HG03575 (cell line): Measurements from ENCODE around the gene RICTOR.
"Not testable (repeated sequence)": the region's sequence is repeated elsewhere in the genome, so short reads cannot be mapped to it uniquely, and the experiment has no call there.

ENCODE experiments used
- ATAC-seq: cut with Tn5 transposase; IDR thresholded peaks from one replicate; pipeline ENCODE4 v1.9.1; 2021; ENCODE audit not compliant: unreplicated experiment, insufficient number of reproducible peaks, low FRiP score; ENCODE audit errors: extremely low read depth

RICTOR gene

DNA sequence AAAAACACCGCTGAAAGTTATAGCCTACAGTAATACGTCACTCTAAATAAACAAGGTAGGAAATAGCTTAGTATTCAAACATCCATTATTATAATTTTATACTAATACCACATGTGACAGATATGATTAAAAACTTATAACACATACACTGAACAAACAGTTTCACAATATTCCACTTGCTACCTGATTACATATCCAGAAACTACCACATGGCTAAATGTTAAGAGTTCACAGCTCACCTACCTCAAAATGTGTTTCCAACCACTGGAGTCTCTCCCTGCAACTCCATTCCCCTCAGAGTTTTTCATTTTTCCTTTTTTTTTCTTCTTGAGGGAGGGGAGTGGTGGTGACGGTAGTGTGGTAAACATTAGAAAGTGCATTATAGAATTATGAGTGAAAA is 12.1 kb downstream of the RICTOR start:
- no peak for ATAC-seq

DNA sequence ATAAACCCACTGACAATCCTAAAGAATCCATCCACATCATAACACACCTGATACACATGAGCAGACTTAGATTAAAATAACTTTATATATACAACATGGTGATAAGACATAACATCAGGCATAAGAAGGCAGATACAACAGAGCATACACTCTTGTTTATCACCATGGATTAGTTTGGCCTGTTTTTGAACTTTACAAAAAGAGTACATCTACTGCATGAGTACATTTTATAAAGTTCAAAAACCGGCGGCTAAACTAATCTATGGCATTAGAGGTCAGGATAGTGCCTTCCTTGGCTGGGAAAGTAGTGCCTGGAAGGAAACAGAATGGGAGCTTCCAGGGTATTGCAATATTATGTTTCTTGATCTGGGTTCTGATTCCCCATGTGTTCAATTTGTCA is 15.1 kb downstream of the RICTOR start:
- ATAC-seq = no peak

DNA sequence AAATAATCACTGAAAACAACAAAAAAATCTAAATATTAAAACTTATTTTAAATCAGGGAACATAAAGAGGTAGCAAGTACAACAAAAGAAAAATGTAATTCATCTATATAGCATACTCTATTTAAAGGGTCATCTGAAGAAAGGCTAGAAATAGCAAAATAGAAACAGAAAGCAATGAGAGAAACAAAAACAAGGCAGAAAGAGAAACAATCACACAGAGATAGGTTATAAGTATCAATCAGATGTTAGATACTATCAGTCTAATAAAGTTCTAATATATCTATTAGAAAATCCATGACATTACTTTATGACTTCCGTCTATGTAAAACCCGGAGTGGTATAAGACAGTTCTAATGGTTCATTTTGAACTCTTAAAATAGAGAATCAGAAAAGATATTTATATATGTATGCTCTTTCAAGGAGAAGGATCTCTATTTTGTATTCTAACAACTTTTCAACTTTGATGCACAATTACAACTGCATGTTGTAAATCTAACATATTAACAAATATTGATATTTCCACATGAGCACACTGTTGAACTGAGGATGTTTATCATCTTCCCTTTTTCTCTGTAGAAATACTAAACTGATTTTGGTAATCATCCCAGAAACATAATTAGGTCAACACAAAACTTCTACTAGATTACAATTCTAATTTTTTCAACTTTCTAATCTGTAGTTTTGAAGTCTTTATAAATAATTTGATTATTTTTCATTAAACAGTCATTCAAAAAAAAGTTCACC is 15.8 kb downstream of the RICTOR start:
- peak; percentile 90 for ATAC-seq

DNA sequence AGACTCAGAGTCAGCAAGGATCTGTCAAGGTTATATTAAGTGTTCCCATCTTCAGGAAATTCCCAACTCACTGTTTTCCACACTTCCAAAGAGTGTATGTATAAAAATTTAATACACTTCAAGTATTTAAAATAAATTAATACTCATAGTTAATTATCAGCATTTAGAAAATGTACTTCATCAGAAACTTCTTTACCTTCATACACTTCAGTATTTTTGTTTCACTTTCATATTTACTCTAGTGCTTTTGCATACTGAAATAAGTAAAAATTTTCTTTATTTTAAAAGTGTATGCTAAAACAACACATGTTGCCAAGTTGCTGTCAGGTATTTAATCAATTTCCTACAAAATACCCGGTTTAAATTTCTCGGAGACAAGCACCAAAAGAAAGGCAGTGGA is 16.5 kb downstream of the RICTOR start:
- ATAC-seq = no peak

DNA sequence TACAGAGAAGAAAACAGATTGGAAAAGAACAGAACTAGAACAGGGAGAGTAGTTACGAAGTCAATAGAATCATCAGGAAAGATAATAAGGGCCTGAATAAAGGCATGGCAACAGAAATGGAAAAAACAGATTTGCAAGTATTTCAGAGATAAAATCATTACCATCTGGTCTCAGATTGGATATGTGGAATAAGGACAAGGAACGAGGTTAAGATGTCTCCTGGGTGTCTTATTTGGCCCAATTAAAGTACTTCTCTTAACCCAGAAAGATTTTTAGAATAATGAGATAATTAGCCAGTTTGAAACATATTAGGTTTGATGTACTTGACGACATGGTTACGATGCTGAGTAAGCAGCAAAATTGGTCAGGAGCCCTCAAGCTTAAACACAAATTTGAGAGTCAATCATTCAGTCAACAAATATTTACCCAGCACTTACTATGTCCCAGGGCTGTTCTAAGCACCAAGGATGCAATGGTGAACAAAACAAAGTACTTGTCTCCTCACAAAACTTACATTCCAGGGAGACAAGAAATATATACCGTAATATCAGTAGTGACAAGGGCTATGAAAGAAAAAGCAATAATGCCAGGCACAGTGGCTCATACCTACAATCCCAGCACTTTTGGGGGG is 18.3 kb downstream of the RICTOR start:
- no peak for ATAC-seq

DNA sequence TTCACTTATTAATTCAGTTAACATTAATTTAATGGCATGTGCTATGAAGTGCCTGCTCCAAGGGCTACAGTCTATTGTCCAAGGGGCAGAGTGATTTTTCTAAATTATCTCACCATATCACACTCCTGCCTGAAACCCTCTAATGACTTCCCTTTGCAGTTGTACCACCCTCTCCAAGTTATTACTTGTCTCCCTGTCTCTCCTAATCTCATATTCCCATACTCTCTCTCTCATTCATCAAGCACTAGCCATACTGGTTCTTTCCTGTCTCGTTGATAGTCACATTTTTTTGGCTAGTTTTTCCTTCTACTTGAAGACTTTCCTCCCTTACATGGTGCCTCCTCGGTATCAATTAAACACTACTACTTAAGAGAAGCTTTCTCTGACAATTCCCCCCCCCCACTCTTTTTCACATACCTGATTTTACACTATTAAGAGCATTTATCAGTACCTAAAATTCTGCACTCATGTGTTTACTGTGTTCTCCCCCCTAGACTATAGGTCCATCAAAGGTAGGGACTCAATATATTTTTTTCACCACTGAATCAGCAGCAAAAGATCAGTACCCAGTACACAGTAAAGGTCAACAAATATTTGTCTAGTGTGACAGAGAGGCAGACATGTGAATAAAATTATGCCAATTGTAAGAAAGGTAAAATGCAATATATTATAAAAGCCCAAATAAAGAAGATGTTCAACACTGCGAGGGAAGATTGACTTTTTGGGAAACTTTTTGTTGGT is 19.0 kb downstream of the RICTOR start:
- no peak for ATAC-seq

DNA sequence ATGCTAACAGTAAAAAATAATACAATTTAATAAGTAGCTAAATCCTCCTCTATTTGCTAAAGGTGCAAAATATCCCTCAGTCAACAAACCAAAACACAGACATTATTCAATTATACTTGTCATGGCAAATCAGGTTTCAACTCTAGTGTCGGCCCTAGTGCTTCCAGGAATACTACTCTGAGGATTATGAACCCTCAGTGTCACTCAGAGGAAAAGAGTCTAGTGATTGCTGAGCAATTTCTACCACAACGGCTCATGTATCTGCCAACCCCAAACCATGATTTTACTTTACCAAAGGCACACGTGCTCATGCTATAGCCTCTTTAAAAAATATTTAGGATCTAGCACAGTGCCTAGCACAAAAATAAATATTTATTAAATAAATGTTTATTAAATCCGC is 21.0 kb downstream of the RICTOR start:
- no peak for ATAC-seq

DNA sequence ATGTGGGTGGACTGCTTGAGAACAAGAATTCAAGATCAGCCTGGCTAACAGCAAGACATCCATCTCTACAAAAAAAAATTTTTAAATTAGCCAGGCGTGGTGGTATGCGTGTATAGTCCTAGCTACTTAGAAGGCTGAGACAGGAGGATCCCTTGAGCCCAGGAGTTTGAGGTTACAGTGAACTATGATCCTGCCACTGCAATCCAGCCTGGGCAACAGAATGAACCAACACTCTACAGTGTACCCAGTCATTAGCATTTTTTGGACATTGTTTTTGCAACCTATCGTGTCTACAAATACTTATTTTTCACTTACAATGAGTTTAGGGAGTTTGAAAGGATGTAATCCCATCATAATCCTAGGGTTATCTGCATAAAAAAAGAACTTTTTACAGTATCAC is 22.1 kb downstream of the RICTOR start:
- no peak for ATAC-seq

DNA sequence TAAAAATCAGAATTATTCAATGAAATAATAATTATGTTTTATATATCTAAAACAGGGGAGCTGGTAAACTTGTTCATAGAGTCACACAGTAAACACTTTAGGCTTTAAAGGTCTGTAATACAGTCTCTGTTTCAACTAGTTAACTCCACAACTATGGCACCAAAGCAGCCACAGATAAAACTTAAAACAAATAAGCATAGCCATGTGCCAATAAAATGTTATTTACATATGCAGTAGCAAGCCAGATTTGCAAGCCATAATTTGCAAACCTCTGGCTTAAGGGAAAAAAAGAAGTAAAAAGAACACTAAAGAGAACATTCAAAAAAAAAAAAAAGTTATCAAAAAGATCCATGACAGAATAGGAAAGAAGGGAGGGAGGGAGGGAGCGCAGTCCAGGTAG is 24.9 kb downstream of the RICTOR start:
- ATAC-seq = no peak

DNA sequence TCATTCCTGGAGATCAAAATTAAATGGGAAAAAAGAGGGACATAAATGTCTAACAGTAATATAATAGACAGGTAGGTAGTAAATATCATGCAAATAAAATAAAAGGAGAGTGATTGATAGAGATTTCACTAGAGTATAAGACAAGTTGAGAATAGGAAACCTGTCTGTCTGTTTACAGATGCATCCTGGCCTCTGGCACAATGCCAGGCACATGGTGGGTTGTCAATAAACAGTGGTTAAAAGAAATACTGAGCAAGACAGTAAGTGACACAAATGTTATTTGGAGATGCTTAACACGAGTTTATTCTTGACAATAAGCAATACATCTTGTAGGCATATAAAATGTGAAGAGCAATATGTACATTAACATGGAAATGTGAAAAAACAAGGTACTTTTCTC is 33.3 kb downstream of the RICTOR start:
- no peak for ATAC-seq

DNA sequence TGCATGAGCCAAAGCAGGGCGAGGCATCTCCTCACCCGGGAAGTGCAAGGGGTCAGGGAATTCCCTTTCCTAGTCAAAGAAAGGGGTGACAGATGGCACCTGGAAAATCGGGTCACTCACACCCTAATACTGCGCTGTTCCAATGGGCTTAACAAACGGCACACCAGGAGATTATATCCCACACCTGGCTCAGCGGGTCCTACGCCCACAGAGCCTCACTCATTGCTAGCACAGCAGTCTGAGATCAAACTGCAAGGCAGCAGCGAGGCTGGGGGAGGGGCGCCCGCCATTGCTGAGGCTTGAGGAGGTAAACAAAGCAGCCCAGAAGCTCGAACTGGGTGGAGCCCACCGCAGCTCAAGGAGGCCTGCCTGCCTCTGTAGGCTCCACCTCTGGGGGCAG is 39.7 kb downstream of the RICTOR start:
- ATAC-seq = not testable (repeated sequence)

DNA sequence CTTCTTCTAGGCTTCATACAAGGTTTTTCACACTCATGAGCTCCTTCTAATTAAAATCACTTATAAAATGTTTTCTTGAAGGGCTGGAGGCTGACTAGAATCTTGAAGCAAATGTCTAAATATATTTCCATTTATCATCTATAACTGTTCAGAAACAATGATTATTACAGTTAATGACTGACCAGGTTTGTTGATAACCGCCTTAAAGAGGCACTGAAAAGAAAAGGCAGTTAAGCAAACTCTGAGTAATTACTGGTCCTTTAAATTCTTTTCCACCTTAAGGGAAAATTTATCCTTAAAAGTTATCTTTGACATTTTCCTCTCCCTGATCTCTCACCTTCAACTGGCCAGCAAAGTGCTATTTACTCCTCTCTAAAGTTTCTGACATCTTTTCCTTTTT is 43.2 kb downstream of the RICTOR start:
- ATAC-seq = no peak

DNA sequence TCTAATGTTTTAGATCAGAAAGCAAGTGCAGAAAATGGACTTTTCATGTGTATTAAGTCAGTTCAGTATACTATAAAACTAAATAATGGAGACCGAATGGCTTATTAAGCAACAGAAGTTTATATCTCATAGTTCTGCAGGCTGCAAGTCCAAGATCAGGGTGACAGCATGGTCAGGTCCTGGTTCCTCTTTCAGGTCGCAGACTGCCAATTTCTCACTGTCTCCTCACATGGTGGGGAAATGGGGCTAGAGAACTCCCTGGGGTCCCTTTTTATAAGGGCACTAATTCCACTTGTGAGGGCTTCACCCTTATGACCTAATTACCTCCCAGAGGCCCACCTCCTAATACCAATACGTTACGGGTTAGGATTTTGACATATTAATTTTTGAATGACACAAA is 48.7 kb downstream of the RICTOR start:
- ATAC-seq = no peak

DNA sequence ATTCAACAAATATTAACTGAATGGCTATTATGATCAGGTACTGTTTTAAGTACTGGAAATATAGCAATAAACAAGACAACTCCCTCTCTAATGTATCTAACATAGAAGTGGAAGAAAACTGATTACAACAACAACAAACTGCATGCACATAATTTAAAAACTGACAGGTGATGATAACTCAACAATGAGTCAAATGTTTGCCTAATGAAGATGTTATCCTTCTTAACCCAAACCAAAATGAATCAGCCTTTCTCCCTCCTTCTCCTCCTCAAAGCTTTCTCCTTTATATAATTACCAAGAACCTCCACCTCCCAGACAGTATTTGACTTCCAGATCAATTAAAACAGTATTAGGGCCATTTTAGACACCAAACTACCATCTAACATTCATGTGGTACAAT is 49.3 kb downstream of the RICTOR start:
- no peak for ATAC-seq

DNA sequence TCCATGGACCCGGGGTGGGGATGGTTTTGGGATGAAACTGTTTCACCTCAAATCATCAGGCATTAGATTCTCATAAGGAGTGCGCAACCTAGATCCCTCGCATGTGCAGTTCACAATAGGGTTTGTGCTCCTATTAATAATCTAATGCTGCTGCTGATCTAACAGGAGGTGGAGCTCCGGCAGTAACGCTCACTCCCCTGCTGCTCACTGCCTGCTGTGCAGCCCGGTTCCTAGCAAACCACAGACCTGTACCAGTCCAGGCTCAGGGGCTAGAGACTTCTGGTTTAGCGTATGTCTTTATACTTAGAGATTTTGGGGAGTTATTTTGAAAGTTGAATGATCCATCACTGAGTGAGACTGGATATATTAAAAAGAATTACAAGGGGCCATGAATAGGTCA is 50.2 kb downstream of the RICTOR start:
- ATAC-seq = no peak

DNA sequence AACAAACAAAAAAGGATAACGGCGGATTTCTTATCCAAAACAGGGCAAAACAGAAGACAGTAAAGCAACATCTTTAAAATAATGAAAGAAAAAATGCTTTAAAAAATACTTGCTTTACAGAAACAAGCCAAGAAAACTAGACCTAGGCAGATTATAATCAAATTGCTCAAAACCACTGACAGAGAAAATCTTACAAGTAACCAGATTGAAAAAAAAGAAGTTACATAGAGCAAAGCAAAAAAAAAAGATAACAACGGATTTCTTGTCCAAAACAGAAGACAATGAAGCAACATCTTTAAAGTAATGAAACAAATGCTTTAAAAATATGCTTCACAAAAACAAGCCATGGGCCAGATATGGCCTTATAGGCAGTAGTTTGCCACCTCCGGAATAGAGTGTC is 51.1 kb downstream of the RICTOR start:
- ATAC-seq = no peak

DNA sequence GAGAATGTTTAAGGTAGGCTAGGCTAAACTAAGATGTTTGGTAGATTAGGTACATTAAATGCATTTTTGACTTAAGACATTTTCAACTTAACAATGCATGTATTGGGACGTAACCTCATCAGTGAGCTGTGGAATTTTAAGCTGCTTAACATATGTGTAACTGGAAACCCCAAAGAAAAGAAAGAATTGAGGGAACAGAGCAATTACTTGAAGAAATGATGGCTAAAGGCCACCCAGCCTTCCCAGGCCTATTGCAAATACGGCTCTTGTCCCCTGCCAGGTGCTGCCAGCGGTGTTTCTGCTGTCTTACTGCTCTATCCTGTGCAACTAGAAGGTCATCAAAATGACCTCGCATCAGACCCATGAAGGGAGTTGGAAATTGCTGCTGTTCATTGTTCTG is 52.0 kb downstream of the RICTOR start:
- ATAC-seq = no peak

DNA sequence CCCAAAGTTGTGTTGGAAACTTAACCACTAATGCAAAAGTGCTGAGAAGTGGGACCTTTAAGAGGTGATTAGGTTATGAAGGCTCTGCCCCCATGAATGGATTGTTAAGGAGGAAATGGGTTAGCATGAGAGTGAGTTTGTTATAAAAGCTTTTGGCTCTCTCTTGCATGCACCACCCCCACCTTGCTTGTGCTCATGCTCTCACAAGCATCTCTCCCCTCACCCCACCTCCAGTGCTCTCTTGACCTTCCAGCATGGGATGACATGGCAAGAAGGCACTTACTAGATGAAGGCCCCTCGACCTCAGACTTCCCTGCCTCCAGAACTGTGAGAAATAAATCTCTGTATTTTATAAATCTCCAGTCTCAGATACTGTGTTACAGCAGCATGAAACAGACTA is 52.8 kb downstream of the RICTOR start:
- no peak for ATAC-seq

DNA sequence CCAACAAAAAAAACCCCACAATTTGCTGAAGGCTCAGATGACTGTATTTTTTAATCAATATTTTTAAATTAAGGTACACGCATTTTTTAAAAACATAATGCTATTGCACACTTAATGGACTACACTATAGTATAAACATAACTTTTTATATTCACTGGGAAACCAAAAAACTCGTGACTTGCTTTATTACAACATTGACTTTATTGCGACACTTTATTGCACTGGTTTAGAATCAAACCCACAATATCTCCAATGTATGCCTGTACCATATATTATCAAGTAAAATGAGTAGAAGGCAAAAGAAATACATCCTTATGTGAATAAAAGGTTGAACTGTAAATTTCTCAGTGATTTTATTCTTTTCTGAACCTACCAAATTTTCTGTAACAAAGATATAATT is 53.7 kb downstream of the RICTOR start:
- ATAC-seq = no peak

DNA sequence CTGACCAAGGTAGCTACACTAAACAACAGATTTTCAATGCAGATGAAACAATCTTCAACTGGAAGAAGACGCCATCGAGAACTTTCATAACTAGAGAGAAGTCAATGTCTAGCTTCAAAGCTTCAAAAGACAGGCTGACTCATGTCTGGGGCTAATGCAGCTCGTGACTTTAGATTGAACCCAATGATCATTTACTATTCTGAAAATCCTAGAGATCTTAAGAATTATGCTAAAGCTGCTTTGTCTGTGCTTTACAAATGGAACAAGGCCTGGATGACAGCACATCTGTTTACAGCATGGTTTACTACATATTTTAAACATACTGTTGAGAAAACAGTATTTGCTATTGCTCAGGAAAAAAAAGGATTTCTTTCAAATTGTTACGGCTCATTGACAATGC is 54.9 kb downstream of the RICTOR start:
- ATAC-seq = no peak
